HCT116 (cell line): ENCODE measurements around the gene RASA2. TPM values are rescaled to one million over a fixed set of nuclear protein-coding genes. Genes with fewer than 3 reads are reported as not detected.
"Not testable (repeated sequence)": the region's sequence is repeated elsewhere in the genome, so short reads cannot be mapped to it uniquely, and the experiment has no call there.

Experiments
- ATAC-seq: fragments of 200-7000 bp; cut with Tn5 transposase; 2 replicates; pipeline ENCODE4 v1.9.1; 2020; ENCODE audit warnings: mild to moderate bottlenecking, moderate library complexity
- BruUV-seq: library from RNA; stranded (reverse); fragments of 400-500 nt; replicated peaks from 2 replicates; lab custom pipeline; 2021; lab: Mats Ljungman, UMichigan
- CTCF ChIA-PET: fragments of 300-600 bp; sonication (Branson Sonifier 250); formaldehyde crosslinking; loops from one replicate; lab custom pipeline; 2021; ENCODE audit warnings: antibody characterized with exemption; lab: Charles Lee
- POLR2A ChIA-PET: fragments of 300-600, 350-600 bp; sonication (Branson Sonifier 250); formaldehyde crosslinking; loops from one replicate; lab custom pipeline; 2021; ENCODE audit warnings: antibody characterized with exemption; lab: Charles Lee
- RAD21 ChIA-PET, 2 experiments: fragments of 300-600 bp; sonication (Branson Sonifier 250); formaldehyde crosslinking; loops; one replicate each; lab custom pipeline; 2023; ENCODE audit warnings: low total read pairs in 2 of 2; ENCODE audit not compliant: uncharacterized antibody in 2 of 2, unreplicated experiment in 2 of 2, low non-redundant PET in 1 of 2; lab: Charles Lee
- DNase-seq: peaks from one replicate; pipeline ENCODE4 v3.0.0-alpha.2; 2010; ENCODE audit warnings: low read depth, low spot score
- H2AFZ ChIP-seq: fragments of 200-600 bp; shearing (Covaris generic), sonication (generic); 2 replicates; pipeline ENCODE4 v1.6.1; 2017; ENCODE audit warnings: low read depth, mixed run types, mixed read lengths, antibody characterized with exemption, low read length; ENCODE audit not compliant: poor library complexity, severe bottlenecking
- H3K27ac ChIP-seq: 2 replicates; pipeline ENCODE4 v1.5.1; 2012; ENCODE audit warnings: low read depth, low read length
- H3K27me3 ChIP-seq: fragments of 200-600 bp; sonication (generic); 2 replicates; pipeline ENCODE4 v1.6.1; 2016; ENCODE audit warnings: mixed run types, low read length, mixed read lengths; ENCODE audit not compliant: insufficient read depth
- H3K36me3 ChIP-seq, 2 experiments: fragments of 200-500 bp in 1 of 2; fragments of 200-600 bp in 1 of 2; sonication (Bioruptor generic) in 1 of 2; sonication (generic) in 1 of 2; 2 replicates each; pipeline versions ENCODE4 v1.5.1 to v1.6.1; 2014 to 2016; ENCODE audit warnings: low read length in 2 of 2, inconsistent platforms in 1 of 2, mixed read lengths in 1 of 2, mixed run types in 1 of 2; ENCODE audit not compliant: insufficient read depth in 2 of 2, control insufficient read depth in 1 of 2
- H3K4me1 ChIP-seq, 2 experiments: fragments of 200-600 bp in 1 of 2; sonication (generic) in 1 of 2; 2 replicates each; pipeline versions ENCODE4 v1.5.1 to v1.6.1; 2012 to 2017; ENCODE audit warnings: low read length in 2 of 2, inconsistent platforms in 1 of 2, mild to moderate bottlenecking in 1 of 2, mixed read lengths in 1 of 2, mixed run types in 1 of 2, moderate library complexity in 1 of 2; ENCODE audit not compliant: insufficient read depth in 2 of 2, control insufficient read depth in 1 of 2
- H3K4me2 ChIP-seq: fragments of 200-600 bp; sonication (generic); 2 replicates; pipeline ENCODE4 v1.6.1; 2017; ENCODE audit warnings: mixed run types, low read length, mixed read lengths
- H3K4me3 ChIP-seq, 2 experiments: fragments of 200-600 bp in 1 of 2; sonication (generic) in 1 of 2; replicated peaks in 1 of 2; 2 replicates each; pipeline ENCODE4 v1.5.1; 2011 to 2016; ENCODE audit warnings: low read length in 2 of 2, control low read depth in 1 of 2, low read depth in 1 of 2, mild to moderate bottlenecking in 1 of 2, mixed read lengths in 1 of 2, mixed run types in 1 of 2
- H3K79me2 ChIP-seq: fragments of 200-600 bp; sonication (generic); 2 replicates; pipeline ENCODE4 v1.6.1; 2017; ENCODE audit warnings: mild to moderate bottlenecking, mixed run types, low read length, moderate library complexity, mixed read lengths; ENCODE audit not compliant: insufficient read depth
- H3K9ac ChIP-seq: fragments of 200-600 bp; sonication (generic); 2 replicates; pipeline ENCODE4 v1.6.1; 2016; ENCODE audit warnings: low read length, mixed read lengths
- H3K9me2 ChIP-seq: fragments of 200-600 bp; sonication (generic), shearing (Covaris generic); 2 replicates; pipeline ENCODE4 v1.6.1; 2017; ENCODE audit warnings: mixed run types, mild to moderate bottlenecking, moderate library complexity; ENCODE audit not compliant: insufficient read depth
- H3K9me3 ChIP-seq, 2 experiments: fragments of 200-500 bp in 1 of 2; fragments of 200-600 bp in 1 of 2; sonication (Bioruptor generic) in 1 of 2; sonication (generic) in 1 of 2; 2 replicates each; pipeline ENCODE4 v1.6.1; 2014 to 2017; ENCODE audit warnings: low read length in 2 of 2, mixed read lengths in 2 of 2, inconsistent platforms in 1 of 2, low read depth in 1 of 2, mild to moderate bottlenecking in 1 of 2, mixed run types in 1 of 2, moderate library complexity in 1 of 2; ENCODE audit not compliant: control insufficient read depth in 1 of 2, insufficient read depth in 1 of 2
- H4K20me1 ChIP-seq: fragments of 200-600 bp; sonication (generic), shearing (Covaris generic); 2 replicates; pipeline ENCODE4 v1.6.1; 2017; ENCODE audit warnings: mixed run types, mild to moderate bottlenecking, moderate library complexity; ENCODE audit not compliant: insufficient read depth
- ELF1 ChIP-seq: IDR thresholded peaks from 2 replicates; pipeline ENCODE4 v1.6.1; 2012; ENCODE audit warnings: low read depth, borderline replicate concordance
- EZH2phosphoT487 ChIP-seq: fragments of 200-600 bp; IDR thresholded peaks from 2 replicates; pipeline ENCODE4 v1.6.1; 2018; ENCODE audit warnings: antibody characterized with exemption, borderline replicate concordance
- intact Hi-C: fragments of 100-400 bp; cut with micrococcal nuclease; formaldehyde crosslinking; loops from 2 replicates; pipeline ENCODE4 v1.10.0; 2022
- total RNA-seq: library from RNA; stranded (reverse); gene quantifications from one replicate; pipeline ENCODE4 v1.2.1, GENCODE V29; 2021; ENCODE audit not compliant: unreplicated experiment

Gene RASA2
- total RNA-seq, 1 experiment from 2014 or later = 12.8 TPM

DNA sequence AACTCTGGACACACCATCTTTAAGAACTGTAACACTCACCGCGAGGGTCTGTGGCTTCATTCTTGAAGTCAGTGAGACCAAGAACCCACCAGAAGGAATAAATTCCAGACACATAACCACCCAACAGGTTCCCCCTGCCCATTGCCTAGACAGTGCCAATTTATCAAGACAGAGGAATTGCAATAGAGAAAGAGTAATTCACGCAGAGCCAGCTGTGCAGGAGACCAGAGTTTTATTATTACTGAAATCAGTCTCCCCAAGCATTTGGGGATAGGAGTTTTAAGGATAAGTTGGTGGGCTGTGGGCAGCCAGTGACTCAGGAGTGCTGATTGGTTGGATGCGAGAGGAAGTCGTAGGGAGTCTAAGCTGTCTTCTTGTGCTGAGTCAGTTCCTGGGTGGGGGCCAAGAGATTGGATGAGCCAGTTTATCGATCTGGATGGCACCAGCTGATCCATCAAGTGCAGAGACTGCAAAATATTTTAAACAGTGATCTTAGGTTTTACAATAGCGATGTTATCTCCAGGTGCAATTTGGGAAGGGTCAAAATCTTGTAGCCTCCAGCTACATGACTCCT, 142.1 kb downstream of the RASA2 start:
- H4K20me1 ChIP-seq, H3K36me3 ChIP-seq, H2AFZ ChIP-seq, H3K79me2 ChIP-seq, BruUV-seq, H3K9ac ChIP-seq, POLR2A ChIA-PET, ATAC-seq, H3K4me3 ChIP-seq, H3K4me1 ChIP-seq, H3K27ac ChIP-seq, CTCF ChIA-PET, DNase-seq, H3K9me3 ChIP-seq, H3K4me2 ChIP-seq, RAD21 ChIA-PET, intact Hi-C loops, H3K9me2 ChIP-seq, H3K27me3 ChIP-seq: not testable (repeated sequence)

DNA sequence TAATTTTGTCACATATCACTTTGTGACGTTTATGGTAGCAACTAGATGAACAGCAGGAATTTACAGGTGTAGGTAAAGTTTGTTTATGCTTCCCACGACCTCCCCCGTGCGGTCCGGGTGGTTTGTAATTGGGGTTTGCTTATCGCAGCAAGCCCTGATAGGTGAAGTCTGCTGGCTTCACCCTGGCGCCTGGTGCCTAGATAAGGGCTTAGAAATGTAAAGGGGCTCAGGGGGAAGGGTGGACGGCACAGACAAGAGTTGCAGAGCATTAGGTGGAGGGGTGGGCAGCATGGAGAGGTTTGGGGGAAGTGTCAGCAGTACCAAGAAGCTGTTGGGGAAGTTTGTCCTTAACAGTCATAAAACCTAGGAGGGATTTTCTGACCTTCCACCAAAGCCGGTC, 143.1 kb downstream of the RASA2 start:
- no TSS peak for BruUV-seq
- Histone ChIP-seq H3K4me2 (no peak overlapping the region), H3K79me2 (no peaks in the 10 kb centered on the region), H2AFZ (no peak overlapping the region), H4K20me1 (no peaks in the 10 kb centered on the region)
- POLR2A ChIA-PET = no interaction called here
- ATAC-seq = no peak
- TF ChIP-seq ELF1 (no peak), EZH2phosphoT487 (no peak)
- TF ChIP-seq, all 23 proteins: peak for 0
- H3K4me3 ChIP-seq = no peak overlapping the region
- no peak overlapping the region for H3K27ac ChIP-seq
- no peaks in the 10 kb centered on the region for H3K9me2 ChIP-seq
- no peaks in the 10 kb centered on the region for H3K4me1 ChIP-seq
- DNase-seq = no peak
- no peak overlapping the region for H3K9ac ChIP-seq
- RAD21 ChIA-PET = no interaction called here
- intact Hi-C loops = no loop called here
- H3K36me3 ChIP-seq = no peaks in the 10 kb centered on the region
- no peaks in the 10 kb centered on the region for H3K27me3 ChIP-seq
- CTCF ChIA-PET = no interaction called here
- no peaks in the 10 kb centered on the region for H3K9me3 ChIP-seq
